Loucy (cell line): ENCODE data around the gene SH3BGRL.

ENCODE experiments used
- H2AFZ ChIP-seq: fragments of 200-600 bp; sonication (generic); 2 replicates; pipeline ENCODE4 v1.6.0; 2016; ENCODE audit warnings: antibody characterized with exemption, mild to moderate bottlenecking, low read length, moderate library complexity
- H3F3A ChIP-seq: fragments of 200-600 bp; 2 replicates; pipeline ENCODE4 v1.6.0; 2016; ENCODE audit warnings: antibody characterized with exemption, low read depth, mild to moderate bottlenecking
- H3K27me3 ChIP-seq: fragments of 200-600 bp; sonication (generic); 2 replicates; pipeline ENCODE4 v1.6.1; 2014; ENCODE audit warnings: low read length, mild to moderate bottlenecking; ENCODE audit not compliant: insufficient read depth, poor library complexity, severe bottlenecking
- H3K36me3 ChIP-seq: fragments of 200-600 bp; sonication (generic); 2 replicates; pipeline ENCODE4 v1.6.1; 2016; ENCODE audit warnings: low read length; ENCODE audit not compliant: insufficient read depth
- H3K4me1 ChIP-seq: fragments of 200-600 bp; sonication (generic); 2 replicates; pipeline ENCODE4 v1.5.1; 2014; ENCODE audit warnings: low read length, mild to moderate bottlenecking; ENCODE audit not compliant: insufficient read depth, poor library complexity, severe bottlenecking
- H3K4me2 ChIP-seq: fragments of 200-600 bp; sonication (generic); 2 replicates; pipeline ENCODE4 v1.6.0; 2014; ENCODE audit warnings: antibody characterized with exemption, low read length, low read depth, mild to moderate bottlenecking; ENCODE audit not compliant: poor library complexity, severe bottlenecking
- H3K4me3 ChIP-seq: fragments of 200-600 bp; sonication (generic); 2 replicates; pipeline ENCODE4 v1.5.1; 2014; ENCODE audit warnings: low read length, mild to moderate bottlenecking, mixed read lengths; ENCODE audit not compliant: poor library complexity, severe bottlenecking
- H3K79me2 ChIP-seq: fragments of 200-600 bp; sonication (generic); 2 replicates; pipeline ENCODE4 v1.6.1; 2014; ENCODE audit warnings: low read length; ENCODE audit not compliant: insufficient read depth
- H3K9ac ChIP-seq: fragments of 200-600 bp; sonication (generic); 2 replicates; pipeline ENCODE4 v1.6.0; 2014; ENCODE audit warnings: mild to moderate bottlenecking, low read depth, low read length, moderate library complexity; ENCODE audit not compliant: poor library complexity, severe bottlenecking
- H3K9me2 ChIP-seq: fragments of 200-600 bp; sonication (generic); replicated peaks from 2 replicates; pipeline ENCODE4 v1.6.1; 2016; ENCODE audit warnings: low read depth, low read length, mixed read lengths
- H3K9me3 ChIP-seq: fragments of 200-600 bp; sonication (generic); 2 replicates; pipeline ENCODE4 v1.6.1; 2014; ENCODE audit warnings: mild to moderate bottlenecking, antibody characterized with exemption, low read length, low read depth; ENCODE audit not compliant: insufficient read depth
- H4K20me1 ChIP-seq: fragments of 200-600 bp; sonication (generic); 2 replicates; pipeline ENCODE4 v1.6.0; 2014; ENCODE audit warnings: antibody characterized with exemption, low read length, mild to moderate bottlenecking; ENCODE audit not compliant: insufficient read depth, poor library complexity, severe bottlenecking
- EZH2phosphoT487 ChIP-seq: fragments of 200-600 bp; IDR thresholded peaks from 2 replicates; pipeline ENCODE4 v1.6.1; 2018; ENCODE audit warnings: antibody characterized with exemption, mild to moderate bottlenecking, moderate library complexity, borderline replicate concordance
- TF ChIP-seq, protein P1 (sequence below): fragments of 200-600 bp; sonication (generic); conservative IDR thresholded peaks from 2 replicates; pipeline ENCODE4 v1.5.1; 2014; ENCODE audit warnings: mild to moderate bottlenecking, antibody characterized with exemption, low read length

The SH3BGRL gene

DNA sequence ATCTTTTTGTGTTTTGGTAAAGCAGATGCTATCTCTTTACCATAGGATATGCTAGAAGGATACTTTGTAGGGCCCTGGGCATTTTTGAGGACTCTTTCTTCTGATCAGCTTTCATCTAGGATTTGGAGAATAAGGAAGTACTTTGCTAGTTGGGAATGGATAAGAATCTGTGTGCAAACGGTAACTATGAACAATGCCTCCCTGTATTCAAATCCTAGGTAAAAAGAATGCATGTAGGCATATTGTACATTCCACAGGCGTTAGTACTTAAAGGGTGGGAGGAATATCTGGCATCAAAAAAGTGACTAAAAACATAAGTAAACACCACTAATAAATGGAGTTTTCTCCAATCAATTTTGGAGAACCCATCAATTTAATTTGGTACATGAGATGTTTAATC, 59.7 kb downstream of the SH3BGRL start:
- no peak overlapping the region for H3K4me2 ChIP-seq
- H2AFZ ChIP-seq, result no peak overlapping the region
- peaks cover 11% of the 10 kb centered on the region; the same call in 1 of the 2 replicates for H3K79me2 ChIP-seq
- no peaks in the 10 kb centered on the region for H3F3A ChIP-seq
- H3K4me3 ChIP-seq, result no peak overlapping the region
- no peaks in the 10 kb centered on the region for H3K9me3 ChIP-seq
- no peaks in the 10 kb centered on the region for H3K36me3 ChIP-seq
- no peak for TF ChIP-seq EZH2phosphoT487
- TF ChIP-seq, protein P1, sequence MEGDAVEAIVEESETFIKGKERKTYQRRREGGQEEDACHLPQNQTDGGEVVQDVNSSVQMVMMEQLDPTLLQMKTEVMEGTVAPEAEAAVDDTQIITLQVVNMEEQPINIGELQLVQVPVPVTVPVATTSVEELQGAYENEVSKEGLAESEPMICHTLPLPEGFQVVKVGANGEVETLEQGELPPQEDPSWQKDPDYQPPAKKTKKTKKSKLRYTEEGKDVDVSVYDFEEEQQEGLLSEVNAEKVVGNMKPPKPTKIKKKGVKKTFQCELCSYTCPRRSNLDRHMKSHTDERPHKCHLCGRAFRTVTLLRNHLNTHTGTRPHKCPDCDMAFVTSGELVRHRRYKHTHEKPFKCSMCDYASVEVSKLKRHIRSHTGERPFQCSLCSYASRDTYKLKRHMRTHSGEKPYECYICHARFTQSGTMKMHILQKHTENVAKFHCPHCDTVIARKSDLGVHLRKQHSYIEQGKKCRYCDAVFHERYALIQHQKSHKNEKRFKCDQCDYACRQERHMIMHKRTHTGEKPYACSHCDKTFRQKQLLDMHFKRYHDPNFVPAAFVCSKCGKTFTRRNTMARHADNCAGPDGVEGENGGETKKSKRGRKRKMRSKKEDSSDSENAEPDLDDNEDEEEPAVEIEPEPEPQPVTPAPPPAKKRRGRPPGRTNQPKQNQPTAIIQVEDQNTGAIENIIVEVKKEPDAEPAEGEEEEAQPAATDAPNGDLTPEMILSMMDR, result no peak
- H3K27me3 ChIP-seq, result no peaks in the 10 kb centered on the region
- H4K20me1 ChIP-seq, result no peaks in the 10 kb centered on the region
- no peaks in the 10 kb centered on the region for H3K9me2 ChIP-seq
- H3K9ac ChIP-seq, result no peak overlapping the region
- H3K4me1 ChIP-seq, result peaks cover 3% of the 10 kb centered on the region

DNA sequence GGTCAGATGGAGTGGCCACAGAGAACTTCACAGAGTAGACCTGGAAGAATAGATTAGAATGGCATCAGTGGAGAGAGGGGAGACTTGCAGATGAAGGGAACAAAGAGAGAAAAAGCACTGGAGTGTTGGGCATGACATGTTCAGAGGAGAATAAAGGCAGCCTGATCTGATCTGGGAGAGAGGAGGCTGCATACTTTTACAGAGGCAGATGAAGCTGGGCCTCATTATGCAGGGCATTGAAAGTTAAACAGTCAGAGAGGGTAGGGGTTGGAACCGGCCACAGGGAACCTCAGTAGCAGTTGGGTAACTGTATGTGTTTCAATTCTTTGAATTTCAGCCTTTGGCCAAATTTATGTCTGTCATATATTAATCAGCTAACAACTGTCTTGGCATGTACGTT, 61.2 kb downstream of the SH3BGRL start:
- Histone ChIP-seq H3K36me3 (no peaks in the 10 kb centered on the region), H3K4me2 (no peak overlapping the region), H3K79me2 (peaks cover 11% of the 10 kb centered on the region; the same call in 1 of the 2 replicates), H3K4me1 (peaks cover 3% of the 10 kb centered on the region), H4K20me1 (no peaks in the 10 kb centered on the region), H3K4me3 (no peak overlapping the region), H2AFZ (no peak overlapping the region), H3K9ac (no peak overlapping the region), H3F3A (no peaks in the 10 kb centered on the region), H3K9me3 (no peaks in the 10 kb centered on the region), H3K9me2 (no peaks in the 10 kb centered on the region), H3K27me3 (no peaks in the 10 kb centered on the region)
- TF ChIP-seq, protein P1, result no peak
- no peak for TF ChIP-seq EZH2phosphoT487

DNA sequence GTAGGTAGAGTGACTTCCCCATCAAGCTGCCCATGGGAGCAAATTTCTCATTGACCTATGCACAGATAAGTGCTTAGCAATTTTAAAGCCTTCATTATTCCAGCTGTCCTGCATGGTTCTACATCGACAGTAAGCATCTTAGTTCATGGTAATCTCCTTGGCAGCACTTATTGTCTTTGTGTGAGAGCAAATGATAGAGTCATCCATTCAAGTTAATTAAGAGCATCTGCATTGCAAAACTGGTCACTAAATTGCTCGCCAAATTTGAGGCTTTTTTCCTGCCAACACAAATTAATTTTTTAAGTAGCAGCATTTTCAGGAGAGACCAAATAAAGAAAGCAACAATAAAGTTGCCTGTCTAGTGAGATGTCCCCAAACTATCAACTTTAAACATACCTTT, 76.7 kb downstream of the SH3BGRL start:
- H3K4me3 ChIP-seq, result no peak overlapping the region
- no peak for TF ChIP-seq EZH2phosphoT487
- TF ChIP-seq, protein P1, result no peak
- no peak overlapping the region for H3K4me2 ChIP-seq
- H3K79me2 ChIP-seq, result no peaks in the 10 kb centered on the region
- no peak overlapping the region for H3K9ac ChIP-seq
- peaks cover 18% of the 10 kb centered on the region; the same call in 1 of the 2 replicates for H3K36me3 ChIP-seq
- no peak overlapping the region for H2AFZ ChIP-seq
- no peaks in the 10 kb centered on the region for H3K27me3 ChIP-seq
- H3F3A ChIP-seq, result no peaks in the 10 kb centered on the region
- no peaks in the 10 kb centered on the region for H3K9me2 ChIP-seq
- no peaks in the 10 kb centered on the region for H4K20me1 ChIP-seq
- no peaks in the 10 kb centered on the region for H3K4me1 ChIP-seq
- H3K9me3 ChIP-seq, result no peaks in the 10 kb centered on the region
